Measurements from ENCODE around the gene APEH. TPM values are rescaled to one million over a fixed set of nuclear protein-coding genes. Genes with fewer than 3 reads are reported as not detected.

Gene APEH
- total RNA-seq, 1 experiment from 2014 or later, result 246 TPM

GRCh38 chr3:49717959-49718857 lies 44.1 kb downstream of the APEH start:
- no peaks in the 10 kb centered on the region for H3K9me2 ChIP-seq (ENCODE audit: insufficient read depth)
- intact Hi-C loops (cut with micrococcal nuclease), result no loop called here
- TF ChIP-seq SP1 (IDR thresholded peaks at IDR 0.05; ENCODE audit: low read depth) (no peak), REST (IDR thresholded peaks at IDR 0.05; ENCODE audit: low read depth) (no peak), POLR2AphosphoS5 (IDR thresholded peaks at IDR 0.05; ENCODE audit: low read depth, low read length) (no peak), EGR1 (IDR thresholded peaks at IDR 0.05; ENCODE audit: low read depth) (no peak), JUND (IDR thresholded peaks at IDR 0.05) (no peak), SRF (IDR thresholded peaks at IDR 0.05; ENCODE audit: low read depth) (no peak), EZH2 (IDR thresholded peaks at IDR 0.05) (no peak), RAD21 (IDR thresholded peaks at IDR 0.05; ENCODE audit: low read depth) (no peak), ELF1 (IDR thresholded peaks at IDR 0.05; ENCODE audit: borderline replicate concordance, low read depth) (no peak), SIN3A (IDR thresholded peaks at IDR 0.05; ENCODE audit: low read depth) (no peak), MAX (IDR thresholded peaks at IDR 0.05) (no peak), ZNF274 (IDR thresholded peaks at IDR 0.05; ENCODE audit: low read depth, low read length) (no peak), FOSL1 (IDR thresholded peaks at IDR 0.05; ENCODE audit: low read depth) (no peak), CEBPB (IDR thresholded peaks at IDR 0.05; ENCODE audit: low read depth) (no peak)
- TF ChIP-seq, protein P1, sequence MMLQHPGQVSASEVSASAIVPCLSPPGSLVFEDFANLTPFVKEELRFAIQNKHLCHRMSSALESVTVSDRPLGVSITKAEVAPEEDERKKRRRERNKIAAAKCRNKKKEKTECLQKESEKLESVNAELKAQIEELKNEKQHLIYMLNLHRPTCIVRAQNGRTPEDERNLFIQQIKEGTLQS (IDR thresholded peaks at IDR 0.05), result no peak
- peaks cover 7 to 24% of the 10 kb centered on the region in 2 experiments; a peak in 3 of 4 replicates for H3K4me1 ChIP-seq (ENCODE audit: control insufficient read depth in 1 of 2, insufficient read depth in 2 of 2, low read length in 2 of 2)
- no peak for DNase-seq (ENCODE audit: low read depth, low spot score)
- no peak for ATAC-seq
- ChIA-PET CTCF (no interaction called here), RAD21 (ENCODE audit: low non-redundant PET in 1 of 2, low total read pairs in 2 of 2, uncharacterized antibody in 2 of 2, unreplicated experiment in 2 of 2) (no interaction called here), POLR2A (no interaction called here)
- H2AFZ ChIP-seq (ENCODE audit: low read depth, low read length, poor library complexity, severe bottlenecking), result no peak overlapping the region
- no peak overlapping the region for H3K9ac ChIP-seq (ENCODE audit: low read length)
- H3K36me3 ChIP-seq (ENCODE audit: control insufficient read depth in 1 of 2, insufficient read depth in 2 of 2, low read length in 2 of 2), result peaks cover 3 to 24% of the 10 kb centered on the region in 2 experiments; a peak in 2 of 4 replicates
- H3K79me2 ChIP-seq (ENCODE audit: insufficient read depth, low read length), result peaks cover 13% of the 10 kb centered on the region
- no peaks in the 10 kb centered on the region for H4K20me1 ChIP-seq (ENCODE audit: insufficient read depth)
- H3K4me3 ChIP-seq (replicated peaks in 1 of 2; ENCODE audit: low read depth in 1 of 2, low read length in 2 of 2), result no peak overlapping the region
- H3K27ac ChIP-seq (ENCODE audit: low read depth, low read length), result no peak overlapping the region
- H3K4me2 ChIP-seq (ENCODE audit: low read length), result no peak overlapping the region
- BruUV-seq (replicated peaks), result no TSS peak
- H3K27me3 ChIP-seq (ENCODE audit: insufficient read depth, low read length), result no peaks in the 10 kb centered on the region
- no peaks in the 10 kb centered on the region for H3K9me3 ChIP-seq (ENCODE audit: control insufficient read depth in 1 of 2, insufficient read depth in 1 of 2, low read depth in 1 of 2, low read length in 2 of 2)

Data from HCT116 (cell line).